HG02678 (cell line): ENCODE results near the gene RAI14.

Experiments
- ATAC-seq: cut with Tn5 transposase; IDR thresholded peaks from one replicate; pipeline ENCODE4 v1.9.1; 2021; ENCODE audit warnings: mild to moderate bottlenecking, moderate library complexity; ENCODE audit not compliant: unreplicated experiment

The RAI14 gene

DNA sequence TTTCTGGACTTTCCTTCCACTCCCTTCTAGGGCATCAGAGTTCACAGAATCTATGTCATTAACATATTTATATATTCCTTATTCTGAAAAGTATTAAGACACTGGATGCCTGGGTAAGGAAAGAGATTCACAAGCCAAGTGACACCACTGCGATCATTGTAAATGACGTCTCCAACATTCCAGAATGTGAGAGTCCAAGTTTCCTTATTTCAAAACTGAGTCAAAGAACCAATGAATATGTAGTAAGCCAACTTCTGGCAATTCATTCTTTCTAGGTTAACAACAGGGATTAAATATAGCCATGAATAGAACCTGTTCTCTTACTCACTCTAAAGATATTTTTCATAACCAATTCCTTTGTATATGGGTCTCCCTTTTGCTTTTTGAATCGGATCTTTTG lies 18.1 kb downstream of the RAI14 start:
- ATAC-seq, result no peak

DNA sequence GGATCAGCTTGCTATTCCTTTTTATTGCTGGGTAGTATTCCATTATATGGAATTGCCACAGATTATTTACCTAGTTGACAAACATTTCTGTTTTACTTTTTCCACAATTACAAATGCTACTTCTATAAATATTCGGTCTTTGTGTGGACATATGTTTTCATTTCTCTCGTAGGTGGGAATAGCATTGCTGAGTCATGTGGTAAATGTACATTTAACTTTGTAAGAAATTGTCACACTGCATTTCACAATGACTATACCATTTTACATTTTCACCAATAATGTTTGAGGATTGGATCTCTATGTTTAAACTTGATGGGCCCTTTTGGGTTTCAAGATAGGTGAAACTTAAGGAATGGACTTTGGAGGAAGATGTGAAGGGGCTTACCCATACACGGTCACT lies 19.7 kb downstream of the RAI14 start:
- ATAC-seq, result no peak

DNA sequence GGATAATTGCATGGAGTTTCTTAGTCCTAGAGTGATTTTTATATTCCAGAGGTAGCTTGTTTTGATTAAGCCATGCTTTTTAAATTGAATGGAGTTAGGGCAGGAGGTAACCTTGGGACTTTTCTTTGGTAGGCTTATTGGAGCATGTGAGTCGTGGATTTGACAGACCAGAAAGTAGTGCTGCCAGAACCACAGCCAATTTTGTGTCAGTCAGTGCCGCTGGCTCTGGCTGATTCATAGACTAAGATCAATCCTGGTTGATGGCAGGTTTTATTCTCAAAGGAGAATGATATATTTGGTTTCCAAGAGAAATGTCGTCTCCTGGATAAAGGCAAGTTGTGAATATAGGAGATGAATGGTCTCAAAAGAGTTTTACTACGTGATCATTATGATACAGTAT lies 20.3 kb downstream of the RAI14 start:
- ATAC-seq, result no peak

DNA sequence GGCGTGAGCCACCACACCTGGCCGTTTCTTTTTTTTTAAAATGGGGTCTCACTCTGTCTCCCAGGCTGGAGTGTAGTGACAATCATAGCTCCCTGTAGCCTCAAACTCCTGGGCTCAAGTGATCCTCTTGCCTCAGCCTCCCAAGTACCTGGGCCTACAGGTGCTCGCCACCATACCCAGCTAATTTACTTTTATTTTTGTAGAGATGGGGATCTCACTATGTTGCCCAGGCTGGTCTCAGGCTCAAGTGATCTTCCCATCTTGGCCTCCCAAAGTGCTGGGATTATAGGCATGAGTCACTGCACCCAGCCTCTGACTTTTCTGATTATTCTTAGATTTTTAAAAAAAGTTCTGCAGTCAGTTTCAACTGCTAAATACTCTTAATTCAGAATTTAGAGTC lies 21.3 kb downstream of the RAI14 start:
- no peak for ATAC-seq

DNA sequence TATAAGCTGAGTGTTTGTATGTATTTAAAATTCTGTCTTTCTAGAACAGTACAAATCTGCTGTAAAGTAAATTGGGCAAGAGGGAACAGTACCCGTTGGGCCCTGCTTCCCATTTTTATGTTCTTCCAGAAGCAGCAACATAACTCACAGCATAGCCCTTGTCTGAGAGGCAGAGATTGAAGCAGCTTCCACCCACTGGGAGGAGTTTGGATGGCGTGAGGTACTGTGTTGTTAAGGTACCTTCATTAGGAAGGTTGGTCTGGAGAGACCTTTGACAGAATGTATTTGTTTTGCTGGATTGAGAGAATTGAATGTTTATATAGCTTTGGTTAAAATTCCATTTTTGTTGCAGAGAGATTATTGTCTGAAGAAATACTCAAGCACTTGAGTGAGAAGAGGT lies 24.8 kb downstream of the RAI14 start:
- no peak for ATAC-seq

DNA sequence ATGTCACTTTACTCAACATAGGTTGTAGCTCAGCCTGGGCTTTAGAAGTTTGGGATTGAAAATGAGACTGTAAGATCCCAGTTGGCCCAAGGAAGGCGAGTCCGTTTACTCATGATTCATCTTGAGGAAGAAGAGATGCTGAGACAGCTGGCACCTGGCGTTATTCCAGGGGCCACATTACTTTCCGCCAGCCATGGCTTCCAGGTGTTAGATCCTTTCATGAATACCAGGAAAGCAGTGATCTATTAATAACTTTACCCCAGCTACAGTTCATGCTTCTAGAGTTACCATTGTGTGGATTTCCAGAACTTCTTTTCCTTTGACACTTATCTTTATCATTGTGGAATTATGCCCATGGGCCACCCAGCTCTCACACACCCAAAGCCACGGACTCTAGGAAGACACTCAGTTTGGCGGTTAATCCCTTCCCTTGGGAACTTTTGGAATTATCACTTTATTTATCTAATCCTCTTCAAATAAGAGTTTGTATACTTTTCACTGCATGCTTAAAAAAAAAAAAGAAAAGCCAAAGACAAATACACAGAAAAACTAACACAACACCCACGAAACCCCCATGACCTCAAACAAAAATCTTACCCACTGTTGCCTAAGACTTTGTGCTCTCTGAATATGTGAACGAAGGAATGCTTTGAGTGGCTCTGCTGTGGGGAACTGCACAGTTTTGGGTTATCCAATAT lies 26.9 kb downstream of the RAI14 start:
- ATAC-seq, result no peak

DNA sequence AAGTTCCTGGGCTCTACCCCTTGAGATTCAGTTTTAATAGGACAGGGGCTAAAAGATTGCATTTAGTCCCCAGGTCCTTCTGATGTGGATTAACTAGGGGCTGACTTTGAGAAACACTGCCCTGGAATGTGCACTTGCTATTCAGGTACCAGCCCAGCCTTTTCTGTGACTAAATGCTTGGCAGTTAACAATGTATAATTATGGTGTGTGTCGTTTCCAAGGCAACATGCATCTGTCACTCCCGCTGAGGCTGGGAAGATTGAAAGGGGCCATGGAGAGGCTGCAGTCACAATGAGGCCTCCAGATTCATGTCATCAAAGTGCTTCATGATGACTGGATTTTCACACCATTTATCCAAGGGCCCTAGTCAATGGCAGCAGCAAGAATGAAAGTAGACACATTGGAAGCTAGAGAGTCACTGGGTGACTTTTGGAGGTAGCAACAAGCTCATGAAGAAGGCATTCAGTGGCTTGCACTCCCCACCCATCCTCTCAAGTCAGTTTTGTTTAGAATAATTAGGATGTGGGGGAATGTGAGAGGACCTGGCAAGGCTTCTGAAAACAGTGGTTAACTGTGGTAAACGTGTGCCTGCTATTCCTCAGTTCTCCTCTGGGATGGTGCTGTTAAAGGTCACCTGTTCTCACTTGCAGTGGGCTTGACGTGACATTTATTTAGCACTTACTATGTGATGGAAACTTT lies 28.3 kb downstream of the RAI14 start:
- no peak for ATAC-seq

DNA sequence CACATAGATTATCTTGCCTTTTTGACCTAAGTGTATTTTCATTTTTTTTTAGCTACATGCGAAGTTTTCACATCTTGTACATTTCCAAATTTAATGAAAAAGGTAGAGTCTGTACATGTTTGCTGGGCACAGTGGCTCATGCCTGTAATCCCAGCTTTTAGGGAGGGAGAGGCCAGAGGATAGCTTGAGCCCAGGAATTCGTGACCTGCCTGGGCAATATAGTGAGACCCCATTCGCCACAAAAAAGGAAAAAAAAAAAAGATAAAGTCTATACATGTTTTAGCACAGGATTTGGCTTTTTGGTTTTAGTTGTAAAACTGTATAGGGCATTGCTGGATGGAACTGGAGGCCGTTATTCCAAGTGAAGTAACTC lies 28.8 kb downstream of the RAI14 start:
- ATAC-seq, result no peak

DNA sequence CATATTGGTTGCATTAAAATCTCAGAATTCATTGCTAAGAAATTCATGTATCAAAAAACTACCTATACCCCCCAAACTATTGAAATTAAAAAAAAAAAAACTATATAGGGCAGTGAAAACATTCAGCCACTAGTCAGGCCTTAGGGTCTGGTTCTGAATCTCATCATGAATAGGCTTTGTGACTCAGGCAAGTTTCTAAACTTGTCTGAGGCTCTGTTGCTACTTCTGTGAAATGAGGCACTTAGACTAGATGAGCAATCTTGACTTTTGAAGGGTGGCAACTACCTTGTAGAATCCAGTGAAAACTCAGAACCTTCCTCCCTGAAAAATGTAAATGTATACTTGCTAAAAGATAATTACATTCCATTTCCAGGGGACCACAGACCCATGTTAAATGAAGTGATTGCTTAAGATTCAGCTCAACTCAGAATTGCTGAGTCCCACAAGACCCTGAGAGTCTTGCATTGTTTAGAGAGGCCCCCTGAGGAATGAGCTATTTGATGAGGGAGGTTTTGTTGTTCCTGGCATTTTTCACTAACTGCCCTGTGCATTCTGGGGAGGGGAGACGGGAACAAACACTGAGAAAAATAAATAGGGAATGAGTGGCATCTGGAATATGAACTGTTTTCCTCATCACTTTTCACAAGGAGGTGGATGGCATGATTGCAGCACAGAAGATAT lies 29.5 kb downstream of the RAI14 start:
- no peak for ATAC-seq

DNA sequence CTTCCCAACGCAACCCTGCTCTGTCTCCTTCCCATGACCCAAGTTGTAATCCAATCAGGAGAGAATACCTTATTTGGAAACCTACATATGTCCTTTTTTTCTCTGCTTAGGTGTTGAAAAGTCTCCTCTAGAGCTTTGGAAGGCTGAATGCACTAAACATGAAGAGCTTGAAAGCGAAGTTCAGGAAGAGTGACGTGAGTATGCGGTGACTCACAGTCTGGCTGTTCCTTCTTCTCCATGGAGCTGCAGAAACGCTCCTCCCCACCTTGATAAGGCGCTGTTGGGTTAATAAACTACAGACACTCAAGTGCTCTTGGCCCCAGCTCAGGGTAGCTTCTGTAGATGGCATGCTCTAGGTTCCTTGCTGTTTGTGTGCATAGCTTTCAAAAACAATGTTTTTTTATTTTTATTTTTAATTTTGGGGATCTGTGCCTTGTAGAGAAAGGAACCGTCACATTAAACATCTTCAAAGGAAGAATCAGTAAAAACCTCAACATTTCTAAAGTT lies 30.7 kb downstream of the RAI14 start:
- ATAC-seq, result no peak

DNA sequence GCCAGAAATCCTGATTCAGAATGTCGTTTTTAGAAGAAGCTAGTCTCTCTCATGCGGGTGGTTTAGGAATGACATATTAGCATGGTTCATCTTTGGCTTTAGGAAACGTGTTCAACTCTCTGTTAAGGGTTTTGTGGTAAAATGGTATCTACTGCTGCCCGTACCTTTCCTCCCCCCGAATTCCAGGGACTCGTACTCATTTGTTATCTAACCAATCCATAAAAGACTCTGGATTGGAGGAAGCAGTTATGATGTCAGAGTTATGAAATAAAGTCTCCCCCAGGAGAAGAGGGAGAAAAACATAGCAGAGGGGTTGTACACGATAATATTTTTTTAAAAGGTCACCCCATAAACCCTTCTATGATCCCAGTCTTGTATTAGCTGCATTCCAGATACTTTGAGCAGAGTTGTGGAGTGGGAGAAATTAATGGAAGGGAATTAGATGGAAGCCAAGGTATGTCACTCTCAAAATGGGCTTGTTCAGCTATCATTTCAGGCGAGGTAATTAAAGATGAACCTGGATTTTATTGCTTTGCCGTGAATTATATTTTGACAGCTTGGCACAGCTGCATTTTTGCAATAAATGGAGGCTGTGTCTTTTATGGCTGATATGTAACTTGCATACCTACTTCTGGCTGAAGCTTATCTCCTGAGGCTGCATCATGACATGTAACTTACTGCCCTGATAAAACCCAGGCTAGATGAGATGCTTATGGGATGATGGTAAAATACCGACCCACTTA lies 31.3 kb downstream of the RAI14 start:
- no peak for ATAC-seq

DNA sequence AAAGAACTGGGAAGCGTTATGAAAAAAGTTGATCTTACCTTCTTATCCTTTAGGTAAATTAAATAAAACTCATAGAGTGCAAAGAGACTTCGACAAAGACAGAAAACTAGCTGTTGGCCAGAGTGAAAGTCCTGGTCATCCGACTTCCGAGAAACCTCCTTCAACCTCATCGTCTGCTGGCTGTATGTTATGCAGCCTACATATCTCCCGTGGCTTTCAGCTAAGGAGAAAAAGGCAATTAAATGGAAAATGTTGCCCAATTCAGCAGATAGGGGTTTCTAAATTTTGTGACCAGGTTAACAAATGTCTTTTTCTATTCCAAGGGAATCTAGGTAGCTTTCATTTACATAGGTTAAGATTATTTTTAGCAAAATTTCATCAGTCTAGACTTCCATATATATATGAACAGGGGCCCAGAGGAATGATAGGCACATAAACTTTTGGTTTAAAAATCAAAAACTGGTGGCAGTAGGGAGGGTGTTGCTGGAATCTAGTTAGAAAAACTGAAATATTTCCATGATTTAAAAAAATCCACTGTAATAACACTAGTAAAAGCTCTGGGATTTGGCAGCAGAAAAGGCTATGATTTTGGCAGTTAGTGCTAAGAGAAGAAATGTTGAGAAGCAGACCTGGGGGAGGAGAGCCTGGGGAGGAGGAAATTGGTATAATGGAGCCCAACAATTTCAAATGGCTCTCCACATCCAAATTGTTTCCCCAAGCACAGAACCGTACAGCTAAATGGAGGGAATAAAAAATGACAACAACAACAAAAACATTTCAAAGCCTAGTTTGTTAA lies 32.1 kb downstream of the RAI14 start:
- no peak for ATAC-seq

DNA sequence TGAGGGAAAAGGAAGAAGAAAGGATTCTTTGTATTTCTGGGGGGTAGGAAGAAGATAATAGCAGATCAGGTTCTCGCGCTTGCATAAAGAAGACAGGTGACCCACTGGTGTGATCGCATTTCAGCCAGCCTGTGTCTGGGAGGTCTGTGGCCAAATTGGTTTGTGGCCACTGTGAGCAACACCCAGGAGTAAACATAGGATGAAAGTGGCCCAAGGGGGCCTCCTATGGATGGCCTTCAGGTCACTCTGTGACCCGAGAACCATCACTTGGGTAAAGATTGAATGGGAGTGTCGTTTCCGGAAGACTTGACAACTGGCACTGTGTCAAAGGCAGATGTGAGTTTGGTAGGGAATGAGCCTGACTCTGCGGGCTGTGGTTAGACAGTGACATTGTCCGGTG lies 34.2 kb downstream of the RAI14 start:
- no peak for ATAC-seq

DNA sequence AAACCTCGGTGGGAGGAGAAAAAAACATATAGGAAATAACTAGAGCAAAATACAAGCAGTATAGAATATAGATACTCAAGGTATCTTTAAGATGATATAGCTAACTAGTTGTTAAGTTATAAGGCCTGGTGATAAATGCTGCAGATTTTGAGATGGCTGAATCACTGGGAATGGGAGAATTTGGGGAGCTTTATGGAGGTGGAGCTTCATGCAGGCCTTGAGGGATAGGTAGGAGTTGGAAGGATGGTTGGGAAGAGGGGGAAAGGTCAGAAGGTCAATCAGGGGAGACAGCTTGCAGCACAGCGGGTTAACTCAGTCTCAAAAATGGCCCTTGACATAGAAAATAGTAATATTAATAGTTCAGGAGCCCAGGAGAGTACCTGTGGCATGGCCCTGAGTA lies 34.8 kb downstream of the RAI14 start:
- no peak for ATAC-seq

DNA sequence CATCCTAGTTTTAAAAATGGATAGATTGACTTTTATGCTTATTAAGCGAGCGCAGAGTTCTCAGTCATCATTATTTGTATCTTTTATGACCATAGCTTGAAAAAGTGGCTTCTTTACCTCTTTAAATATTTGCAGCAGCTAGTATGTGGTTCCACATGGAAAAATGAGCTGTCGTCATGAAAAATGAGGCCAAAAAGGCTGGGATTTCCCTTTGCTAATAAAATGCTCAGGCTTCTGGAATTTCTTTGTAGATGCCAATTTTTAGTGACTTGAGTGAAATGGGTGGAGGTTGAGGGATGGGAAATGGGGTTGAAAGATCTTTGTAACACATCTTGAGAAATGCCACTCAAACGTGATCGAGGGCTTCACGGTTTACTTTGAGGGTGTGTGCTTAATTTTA lies 35.2 kb downstream of the RAI14 start:
- no peak for ATAC-seq

DNA sequence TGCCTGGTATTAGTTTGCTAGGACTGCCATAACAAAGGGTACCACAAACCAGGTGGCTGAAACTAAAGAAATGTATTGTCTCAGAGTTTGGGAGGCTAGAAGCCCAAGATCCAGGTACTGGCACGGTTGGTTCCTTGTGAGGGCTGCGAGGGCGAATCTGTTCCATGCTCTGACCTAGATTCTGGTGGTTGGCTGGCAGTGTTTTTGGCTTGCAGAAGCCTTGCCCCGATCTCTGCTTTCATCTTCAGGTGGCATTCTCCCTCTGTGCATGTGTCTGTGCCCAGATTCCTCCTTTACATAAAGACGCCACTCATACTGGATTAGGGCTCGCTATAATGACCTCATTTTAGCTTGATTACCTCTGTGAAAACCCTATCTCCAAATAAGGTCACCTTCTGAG lies 36.7 kb downstream of the RAI14 start:
- no peak for ATAC-seq

DNA sequence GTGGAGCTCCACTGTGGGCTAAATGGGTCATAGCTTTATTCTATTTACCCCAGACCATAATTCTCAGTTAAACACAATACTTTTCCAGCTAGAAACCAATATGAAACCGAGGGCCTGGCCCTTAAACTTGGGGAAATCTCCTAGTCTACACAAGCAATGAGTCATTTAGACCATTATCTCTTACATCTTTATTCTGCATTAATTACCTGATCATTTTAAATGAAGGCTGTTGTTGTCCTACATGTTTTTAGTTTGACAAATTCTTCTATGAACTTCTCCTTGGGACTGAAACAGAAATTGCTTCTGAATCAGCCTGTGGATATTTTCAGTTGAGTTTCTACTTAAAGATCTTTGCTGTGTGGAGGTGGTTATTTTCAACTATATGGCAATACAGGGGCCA lies 37.9 kb downstream of the RAI14 start:
- no peak for ATAC-seq

DNA sequence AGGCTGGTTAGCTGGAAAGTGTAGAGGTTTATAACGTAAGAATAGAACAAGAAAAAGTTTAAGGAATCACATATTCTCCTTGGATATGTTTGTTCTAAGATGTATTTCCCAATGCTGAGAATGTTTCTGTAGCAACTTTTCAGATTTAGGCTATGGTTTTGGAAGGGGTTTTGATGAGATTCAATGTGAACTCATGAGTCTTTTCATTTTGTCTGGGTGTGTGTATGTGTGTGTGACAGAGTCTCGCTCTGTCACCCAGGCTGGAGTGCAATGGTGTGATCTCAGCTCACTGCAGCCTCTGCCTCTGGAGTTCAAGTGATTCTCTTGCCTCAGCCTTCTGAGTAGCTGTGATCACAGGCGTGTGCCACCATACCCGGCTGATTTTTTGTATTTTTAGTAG lies 38.6 kb downstream of the RAI14 start:
- ATAC-seq, result no peak

DNA sequence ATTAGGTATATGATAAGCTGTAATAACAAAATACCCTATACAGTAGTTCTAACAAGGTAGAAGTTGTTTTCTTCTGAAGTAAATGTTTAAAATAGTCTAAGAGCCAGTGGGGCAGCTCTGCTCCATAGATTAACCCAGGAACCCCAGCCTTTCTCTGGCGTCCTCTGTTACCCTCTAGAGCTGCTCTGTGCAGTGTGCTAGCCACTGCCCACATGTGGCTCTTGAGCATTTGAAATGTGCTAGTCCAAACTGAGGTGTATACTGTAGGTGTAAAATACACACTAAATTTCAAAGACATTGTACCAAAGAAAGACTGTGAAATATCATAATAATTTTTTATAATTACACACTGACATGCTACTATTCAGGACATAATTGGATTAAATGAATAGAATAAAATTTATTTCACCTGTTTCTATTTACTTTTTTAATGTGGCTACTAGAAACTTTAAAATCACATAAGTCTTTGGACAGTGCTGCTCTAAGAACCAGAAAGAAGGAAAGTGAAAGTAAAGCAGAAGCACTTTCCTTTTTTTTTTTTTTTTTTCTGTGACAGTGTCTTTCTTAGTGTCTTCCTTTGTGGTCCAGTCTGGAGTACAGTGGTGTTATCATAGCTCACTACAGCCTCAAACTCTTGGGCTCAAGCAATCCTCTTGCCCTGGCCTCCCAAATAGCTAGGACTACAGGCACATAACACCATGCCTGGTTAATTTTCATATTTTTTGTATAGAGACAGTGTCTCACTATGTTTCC lies 39.3 kb downstream of the RAI14 start:
- no peak for ATAC-seq
